Measurements from ENCODE around the gene LAMB4.

LAMB4 gene

DNA sequence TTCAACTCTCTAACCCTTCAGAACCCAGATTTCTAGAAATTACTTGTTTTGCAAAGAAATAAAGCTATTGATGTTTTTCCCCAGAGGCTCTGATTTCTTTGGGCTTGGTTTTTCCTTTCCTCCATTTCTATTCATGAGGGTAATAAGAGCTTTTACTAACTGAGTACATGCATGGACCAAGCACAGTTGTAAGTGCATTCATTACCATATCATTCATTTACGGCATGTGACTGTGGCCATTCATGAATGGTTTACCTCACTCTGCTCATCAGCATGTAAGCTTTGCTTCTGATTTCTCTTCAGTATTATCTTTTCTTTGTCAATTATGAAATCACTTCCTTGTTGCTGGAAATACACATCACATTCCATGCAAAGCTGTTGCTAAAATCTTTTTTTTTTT is 42.4 kb downstream of the LAMB4 start:
- no peak for DNase-seq (ENCODE audit: low read depth)
- TF ChIP-seq, protein P1, sequence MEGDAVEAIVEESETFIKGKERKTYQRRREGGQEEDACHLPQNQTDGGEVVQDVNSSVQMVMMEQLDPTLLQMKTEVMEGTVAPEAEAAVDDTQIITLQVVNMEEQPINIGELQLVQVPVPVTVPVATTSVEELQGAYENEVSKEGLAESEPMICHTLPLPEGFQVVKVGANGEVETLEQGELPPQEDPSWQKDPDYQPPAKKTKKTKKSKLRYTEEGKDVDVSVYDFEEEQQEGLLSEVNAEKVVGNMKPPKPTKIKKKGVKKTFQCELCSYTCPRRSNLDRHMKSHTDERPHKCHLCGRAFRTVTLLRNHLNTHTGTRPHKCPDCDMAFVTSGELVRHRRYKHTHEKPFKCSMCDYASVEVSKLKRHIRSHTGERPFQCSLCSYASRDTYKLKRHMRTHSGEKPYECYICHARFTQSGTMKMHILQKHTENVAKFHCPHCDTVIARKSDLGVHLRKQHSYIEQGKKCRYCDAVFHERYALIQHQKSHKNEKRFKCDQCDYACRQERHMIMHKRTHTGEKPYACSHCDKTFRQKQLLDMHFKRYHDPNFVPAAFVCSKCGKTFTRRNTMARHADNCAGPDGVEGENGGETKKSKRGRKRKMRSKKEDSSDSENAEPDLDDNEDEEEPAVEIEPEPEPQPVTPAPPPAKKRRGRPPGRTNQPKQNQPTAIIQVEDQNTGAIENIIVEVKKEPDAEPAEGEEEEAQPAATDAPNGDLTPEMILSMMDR (IDR thresholded peaks at IDR 0.05; ENCODE audit: low read depth, low read length, missing control alignments) = no peak
- H3K4me3 ChIP-seq (ENCODE audit: low read depth, low read length) = no peak overlapping the region

DNA sequence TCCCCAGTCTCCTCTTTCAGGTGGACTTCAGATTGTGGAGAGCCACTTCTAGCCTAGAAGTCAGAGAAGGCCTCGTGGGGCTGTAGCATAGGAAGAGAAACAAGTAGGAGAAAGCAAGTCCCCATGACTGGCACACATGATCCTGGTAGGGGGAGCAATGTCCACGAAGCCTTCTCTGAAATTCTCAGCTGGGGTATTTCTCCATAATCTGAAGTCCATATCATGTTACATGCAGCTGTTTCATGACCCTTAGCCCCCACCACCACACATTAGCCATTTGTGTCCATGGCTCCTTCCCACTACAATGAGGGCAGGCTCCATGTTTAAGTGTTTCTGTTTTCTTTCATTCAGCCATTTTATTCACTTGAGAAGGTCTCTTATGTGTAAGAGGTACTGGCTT is 43.2 kb downstream of the LAMB4 start:
- DNase-seq (ENCODE audit: low read depth) = no peak
- TF ChIP-seq, protein P1 (IDR thresholded peaks at IDR 0.05; ENCODE audit: low read depth, low read length, missing control alignments) = no peak
- no peak overlapping the region for H3K4me3 ChIP-seq (ENCODE audit: low read depth, low read length)

DNA sequence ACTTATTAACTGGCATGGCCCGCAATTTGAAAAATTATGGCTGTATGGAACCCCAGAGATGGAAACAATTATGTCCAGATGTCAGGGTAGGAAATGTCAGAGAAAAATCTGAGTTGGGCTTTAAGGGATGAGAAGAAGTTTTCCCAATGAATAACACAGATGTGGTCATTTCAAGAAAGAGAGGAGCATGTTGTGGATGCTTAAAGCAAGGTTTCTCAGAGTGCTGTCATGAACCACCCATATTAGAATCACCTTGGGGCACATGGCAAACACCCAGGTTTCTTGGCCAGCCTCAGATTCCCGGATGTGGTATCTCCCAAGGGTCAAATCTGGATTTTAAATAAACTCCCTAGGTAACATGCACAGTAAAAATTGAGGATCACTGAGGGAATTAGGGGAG is 43.6 kb downstream of the LAMB4 start:
- TF ChIP-seq, protein P1 (IDR thresholded peaks at IDR 0.05; ENCODE audit: low read depth, low read length, missing control alignments) = no peak
- DNase-seq (ENCODE audit: low read depth) = no peak
- no peak overlapping the region for H3K4me3 ChIP-seq (ENCODE audit: low read depth, low read length)

DNA sequence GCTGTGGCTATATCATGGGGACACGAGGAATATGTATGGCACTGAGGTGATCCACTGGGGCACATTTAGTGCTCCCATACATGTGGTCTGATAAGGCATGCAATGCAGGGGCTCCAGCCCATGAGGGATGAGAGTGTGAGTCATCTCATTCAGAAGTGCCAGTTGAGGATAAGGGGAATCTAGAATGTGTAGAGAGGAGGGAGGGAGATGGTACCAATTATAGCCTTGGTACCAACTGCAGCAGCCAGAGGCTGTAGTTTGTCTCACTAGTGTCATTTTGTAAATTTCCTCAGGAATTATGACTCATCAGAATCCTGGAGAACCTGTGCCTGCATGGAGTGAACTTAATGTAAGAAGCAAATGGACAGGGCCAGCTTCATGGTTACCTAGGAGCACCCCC is 46.2 kb downstream of the LAMB4 start:
- DNase-seq (ENCODE audit: low read depth) = no peak
- TF ChIP-seq, protein P1 (IDR thresholded peaks at IDR 0.05; ENCODE audit: low read depth, low read length, missing control alignments) = no peak
- H3K4me3 ChIP-seq (ENCODE audit: low read depth, low read length) = no peak overlapping the region

DNA sequence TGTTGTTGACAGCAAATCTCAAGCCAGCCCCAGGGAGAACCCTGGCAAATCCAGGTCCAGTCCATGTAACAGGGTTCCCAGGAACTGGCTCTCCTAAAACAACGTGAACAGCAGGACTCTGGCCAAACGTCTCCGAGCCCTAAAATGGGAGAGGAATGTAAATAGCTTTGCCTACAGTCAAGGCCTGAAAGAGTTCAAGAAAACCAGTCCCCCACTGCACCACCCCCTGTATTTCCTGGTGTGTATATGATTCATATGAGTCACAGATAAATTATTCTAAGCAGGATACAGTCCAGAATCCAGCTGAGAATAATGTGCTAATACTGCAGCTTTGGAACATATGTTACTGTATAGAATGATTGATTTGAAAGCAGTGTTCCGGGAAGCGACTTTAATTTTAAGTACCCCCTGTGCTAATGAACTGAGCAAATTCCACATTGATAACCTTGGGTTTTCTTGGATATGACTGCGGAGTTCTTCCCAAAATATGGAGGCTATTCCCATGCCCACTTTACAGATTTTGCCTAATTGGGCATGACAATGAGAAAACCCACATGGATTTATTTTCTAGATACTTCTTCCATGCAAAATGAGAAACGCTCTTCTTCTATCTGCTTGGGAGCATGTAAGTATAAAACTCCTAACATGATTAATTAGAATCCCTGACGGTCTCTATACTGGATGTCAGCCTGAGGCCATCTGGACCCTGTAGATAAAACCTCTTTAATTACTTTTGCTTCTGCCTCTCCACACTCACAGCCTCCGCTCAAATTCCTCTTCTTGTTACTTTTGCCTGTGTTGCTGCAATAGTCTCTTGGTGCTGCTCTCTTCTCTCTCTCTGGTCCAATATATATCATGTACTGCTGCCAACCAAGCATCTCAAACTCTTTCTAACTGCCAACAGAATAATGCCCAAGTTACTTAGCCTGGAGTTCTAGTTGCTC is 50.2 kb downstream of the LAMB4 start:
- H3K4me3 ChIP-seq (ENCODE audit: low read depth, low read length) = no peak overlapping the region
- no peak for DNase-seq (ENCODE audit: low read depth)
- TF ChIP-seq, protein P1 (IDR thresholded peaks at IDR 0.05; ENCODE audit: low read depth, low read length, missing control alignments) = no peak

DNA sequence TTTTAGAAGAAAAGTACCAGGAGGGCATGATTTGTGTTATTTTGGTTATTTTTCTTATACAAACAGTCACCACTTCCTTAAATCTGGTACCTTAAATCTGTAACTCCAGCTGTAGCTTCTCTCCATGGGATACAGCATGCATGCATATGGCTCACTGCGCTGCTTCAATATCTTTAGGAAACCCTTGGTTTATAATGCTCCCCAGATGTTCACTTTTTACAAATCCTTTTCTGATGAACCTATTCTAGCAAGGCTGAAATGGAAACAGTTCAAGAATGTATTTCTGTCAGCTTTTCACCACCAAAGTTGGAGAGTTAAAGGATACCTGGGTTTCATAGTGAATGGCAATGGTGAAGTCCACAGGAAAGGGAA is 50.9 kb downstream of the LAMB4 start:
- no peak for DNase-seq (ENCODE audit: low read depth)
- TF ChIP-seq, protein P1 (IDR thresholded peaks at IDR 0.05; ENCODE audit: low read depth, low read length, missing control alignments) = no peak
- no peak overlapping the region for H3K4me3 ChIP-seq (ENCODE audit: low read depth, low read length)

DNA sequence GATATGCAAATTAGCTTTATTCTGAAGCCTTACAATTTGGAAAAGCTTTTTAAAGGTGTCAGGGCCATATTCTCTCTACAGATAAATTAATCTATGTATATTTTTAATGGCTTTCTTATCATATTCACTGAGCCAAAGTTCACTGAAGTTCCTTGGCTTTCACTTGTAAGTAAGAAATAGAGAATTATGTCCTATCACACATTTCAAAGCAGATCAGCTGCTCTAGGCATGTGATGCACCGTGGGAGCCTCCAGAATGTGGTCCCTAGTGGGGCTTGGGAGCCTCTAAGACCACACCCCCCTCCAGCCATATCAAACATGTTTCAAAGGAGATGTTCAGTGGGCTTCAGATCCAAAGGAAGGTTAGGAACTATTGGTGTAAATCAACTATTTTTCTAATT is 51.5 kb downstream of the LAMB4 start:
- TF ChIP-seq, protein P1 (IDR thresholded peaks at IDR 0.05; ENCODE audit: low read depth, low read length, missing control alignments) = no peak
- H3K4me3 ChIP-seq (ENCODE audit: low read depth, low read length) = no peak overlapping the region
- no peak for DNase-seq (ENCODE audit: low read depth)

All from GM12864 (cell line).